Activated CD4-positive, alpha-beta T cell treated with anti-CD3 and anti-CD28 coated beads for 4 hours (primary cell): ENCODE results near the gene RBMS2.
"Not testable (repeated sequence)": the region's sequence is repeated elsewhere in the genome, so short reads cannot be mapped to it uniquely, and the experiment has no call there.

Source experiments
- DNase-seq, 2 donors: peaks; one replicate each; pipeline ENCODE4 v3.0.0-alpha.2; 2020

The RBMS2 gene

GRCh38 chr12:56518570-56518969, 3.0 kb upstream of the RBMS2 start:
- no peak for DNase-seq

- DNase-seq: no peak
These were observed 1.6 kb upstream of the RBMS2 start for GRCh38 chr12:56520048-56520447.

GRCh38 chr12:56520506-56520905, 1.1 kb upstream of the RBMS2 start:
- DNase-seq: no peak

GRCh38 chr12:56521209-56521589, 421 bp upstream of the RBMS2 start:
- no peak for DNase-seq

- no peak for DNase-seq
These were observed 982 bp downstream of the RBMS2 start for GRCh38 chr12:56522411-56523193.

- DNase-seq: no peak
These were observed 7.2 kb downstream of the RBMS2 start for GRCh38 chr12:56528846-56529245.

DNA sequence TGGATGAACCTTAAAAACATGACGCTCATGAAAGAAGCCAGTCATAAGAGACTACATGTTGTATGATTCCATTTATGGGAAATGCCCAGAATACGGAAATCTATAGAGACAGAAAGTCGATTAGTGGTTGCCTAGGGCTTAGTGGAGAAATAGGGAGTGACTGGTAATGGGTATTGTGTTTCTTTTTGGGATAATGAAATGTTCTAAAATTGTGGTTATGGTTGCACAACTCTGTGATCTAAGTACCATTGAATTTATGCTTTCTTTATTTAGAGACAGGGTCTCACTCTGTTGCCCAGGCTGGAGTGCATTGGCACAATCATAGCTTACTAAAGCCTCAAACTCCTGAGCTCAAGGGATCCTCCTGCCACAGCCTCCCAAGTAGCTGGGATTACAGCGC, 8.0 kb downstream of the RBMS2 start:
- DNase-seq: no peak

DNA sequence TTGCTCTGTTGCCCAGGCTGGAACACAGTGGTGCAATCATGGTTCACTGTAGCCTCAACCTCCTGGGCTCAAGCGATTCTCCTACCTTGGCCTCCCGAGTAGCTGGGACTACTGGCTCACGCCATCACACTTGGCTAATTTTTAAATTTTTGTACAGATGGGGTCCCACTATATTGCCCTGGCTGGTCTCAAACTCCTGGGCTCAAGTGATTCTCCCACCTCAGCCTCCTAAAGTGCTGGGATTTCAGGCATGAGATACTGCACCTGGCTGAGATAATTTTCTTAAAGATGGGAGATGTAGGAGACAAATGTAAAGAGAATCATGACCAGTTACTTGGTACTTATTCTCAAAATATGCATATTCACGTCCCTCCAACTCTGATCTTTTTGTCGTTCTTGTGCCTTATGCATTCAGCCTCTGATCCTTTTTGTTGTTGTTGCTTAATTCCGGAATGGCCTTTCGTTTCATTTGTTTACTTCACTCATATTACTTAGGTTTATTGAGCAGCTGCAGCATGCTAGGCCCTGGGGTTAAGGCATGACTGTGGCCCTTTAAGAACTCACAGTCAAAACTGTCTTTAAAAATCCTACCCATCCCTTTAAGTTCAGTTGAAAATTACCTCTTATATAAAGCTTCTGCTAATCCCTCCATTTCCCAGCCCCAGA, 8.9 kb downstream of the RBMS2 start:
- DNase-seq: no peak

DNA sequence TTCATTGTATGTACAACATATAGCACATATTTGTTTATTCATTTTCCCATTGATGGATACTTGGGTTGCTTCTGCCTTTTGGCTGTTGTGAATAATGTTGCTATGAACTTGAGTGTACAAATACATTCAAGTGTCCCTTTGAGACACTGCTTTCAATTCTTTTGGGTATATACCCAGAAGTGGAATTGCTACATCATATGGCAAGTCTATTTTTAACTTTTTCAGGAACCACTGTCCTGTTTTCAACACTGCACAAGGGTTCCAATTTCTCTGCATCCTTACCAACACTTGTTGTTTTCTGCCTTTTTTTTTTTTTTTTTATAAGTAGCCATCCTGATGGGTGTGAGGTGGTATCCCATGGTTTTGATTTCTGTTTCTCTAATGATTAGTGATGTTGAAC, 15.9 kb downstream of the RBMS2 start:
- DNase-seq: no peak

- no peak for DNase-seq
These were observed 20.0 kb downstream of the RBMS2 start for GRCh38 chr12:56541631-56542030.

GRCh38 chr12:56542164-56542563, 20.5 kb downstream of the RBMS2 start:
- no peak for DNase-seq

DNA sequence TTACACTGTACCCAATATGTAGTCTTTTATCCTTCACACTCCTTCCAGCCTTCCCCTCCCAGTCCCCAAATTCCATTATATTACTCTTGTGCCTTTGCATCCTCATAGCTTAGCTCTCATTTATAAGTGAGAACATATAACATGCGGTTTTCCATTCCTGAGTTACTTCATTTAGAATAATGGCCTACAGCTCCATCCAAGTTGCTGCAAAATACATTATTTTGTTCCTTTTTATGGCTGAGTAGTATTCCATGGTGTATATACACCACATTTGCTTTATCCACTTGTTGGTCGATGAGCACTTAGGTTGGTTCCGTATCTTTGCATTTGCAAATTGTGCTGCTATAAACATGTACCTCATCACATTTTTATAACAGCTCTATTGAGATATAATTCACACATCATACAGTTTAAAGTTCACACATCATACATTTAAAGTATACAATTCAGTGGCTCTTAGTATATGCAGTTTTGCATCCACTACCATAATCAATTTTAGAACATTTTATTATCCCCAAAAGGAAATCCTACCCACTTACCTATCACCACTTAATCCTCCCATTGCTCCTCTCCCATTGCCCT, 23.5 kb downstream of the RBMS2 start:
- no peak for DNase-seq

DNA sequence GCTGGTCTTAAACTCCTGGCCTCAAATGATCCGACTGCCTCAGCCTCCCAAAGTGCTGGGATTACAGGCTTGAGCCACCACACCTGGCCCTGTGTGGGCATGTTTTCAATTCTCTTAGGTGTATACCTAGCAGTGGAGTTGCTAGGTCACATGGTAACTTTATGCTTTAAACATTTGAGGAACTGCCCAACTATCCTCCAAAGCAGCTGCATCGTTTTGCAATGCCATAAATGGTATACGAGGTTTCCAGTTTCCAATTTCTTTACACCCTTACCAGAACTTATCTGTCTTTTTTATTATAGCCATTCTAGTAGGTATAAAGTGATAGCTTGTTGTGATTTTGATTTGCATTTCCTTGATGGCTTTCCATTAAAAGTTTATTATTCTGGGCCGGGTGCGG, 25.1 kb downstream of the RBMS2 start:
- DNase-seq: no peak

DNA sequence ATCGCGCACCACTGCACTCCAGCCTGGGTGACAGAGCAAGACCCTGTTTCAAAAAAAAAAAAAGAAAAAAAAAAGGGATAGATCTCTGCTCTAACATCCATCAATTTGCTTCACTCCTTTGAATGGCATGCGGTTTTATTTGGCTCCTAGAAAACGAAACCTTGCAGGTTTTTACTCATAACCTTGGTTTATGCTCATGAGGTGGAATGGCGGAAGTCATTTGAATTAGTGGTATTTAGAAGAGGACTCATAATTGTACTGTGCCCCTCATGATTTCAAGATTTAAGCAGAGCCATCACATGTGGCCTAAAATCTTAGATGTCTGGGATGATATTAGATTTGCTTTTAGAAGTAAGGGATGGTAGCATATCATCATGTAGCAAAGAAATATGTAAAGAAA, 29.4 kb downstream of the RBMS2 start:
- no peak for DNase-seq

GRCh38 chr12:56565510-56566101, 44.0 kb downstream of the RBMS2 start:
- peak; percentile 9 to 21 for DNase-seq

- no peak for DNase-seq
These were observed 46.5 kb downstream of the RBMS2 start for GRCh38 chr12:56568146-56568545.

DNA sequence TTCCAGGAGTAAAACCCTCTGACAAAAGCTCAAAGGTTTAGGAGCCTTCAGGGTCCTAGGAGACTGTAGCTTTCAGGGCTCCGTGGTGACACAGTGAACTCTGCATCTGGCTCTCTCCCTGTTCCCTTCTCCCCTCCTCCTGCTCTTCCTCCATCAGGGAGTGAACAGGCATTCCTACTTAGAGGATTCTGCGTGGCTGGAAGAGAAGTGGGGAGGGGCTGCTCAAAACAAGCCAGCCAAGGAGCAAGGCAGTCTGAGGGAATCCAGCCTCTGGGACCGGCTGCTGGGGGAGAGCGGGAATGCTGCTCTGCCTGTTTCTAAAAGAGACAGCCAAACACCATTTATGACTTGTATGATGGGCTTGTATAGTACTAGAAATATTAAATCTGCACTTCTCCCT, 49.5 kb downstream of the RBMS2 start:
- no peak for DNase-seq

GRCh38 chr12:56572288-56572687, 50.7 kb downstream of the RBMS2 start:
- DNase-seq: no peak

GRCh38 chr12:56574210-56574609, 52.6 kb downstream of the RBMS2 start:
- no peak for DNase-seq

GRCh38 chr12:56577248-56577647, 55.6 kb downstream of the RBMS2 start:
- DNase-seq: not testable (repeated sequence)

DNA sequence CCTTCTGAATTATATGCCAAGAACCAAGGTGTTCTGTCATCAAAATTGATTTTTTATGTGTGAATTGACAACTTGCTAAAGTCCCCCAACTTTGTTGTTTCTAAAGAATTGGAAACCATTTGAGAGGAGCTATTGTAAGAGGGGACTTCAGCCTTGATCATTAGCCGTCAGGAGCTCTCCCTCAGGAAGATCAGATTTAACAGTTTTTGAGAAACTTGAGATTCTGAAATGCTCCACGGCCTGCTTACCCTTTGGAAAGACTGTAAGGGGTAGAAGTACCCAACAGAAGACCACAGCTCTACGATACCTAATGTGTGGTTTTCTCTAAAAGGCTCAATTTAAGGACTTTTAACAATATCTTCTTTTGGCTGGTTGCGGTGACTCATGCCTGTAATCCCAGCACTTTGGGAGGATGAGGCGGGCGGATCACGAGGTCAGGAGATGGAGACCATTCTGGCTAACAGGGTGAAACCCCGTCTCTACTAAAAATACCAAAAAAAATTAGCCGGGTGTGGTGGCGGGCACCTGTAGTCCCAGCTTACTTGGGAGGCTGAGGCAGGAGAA, 57.4 kb downstream of the RBMS2 start:
- no peak for DNase-seq

DNA sequence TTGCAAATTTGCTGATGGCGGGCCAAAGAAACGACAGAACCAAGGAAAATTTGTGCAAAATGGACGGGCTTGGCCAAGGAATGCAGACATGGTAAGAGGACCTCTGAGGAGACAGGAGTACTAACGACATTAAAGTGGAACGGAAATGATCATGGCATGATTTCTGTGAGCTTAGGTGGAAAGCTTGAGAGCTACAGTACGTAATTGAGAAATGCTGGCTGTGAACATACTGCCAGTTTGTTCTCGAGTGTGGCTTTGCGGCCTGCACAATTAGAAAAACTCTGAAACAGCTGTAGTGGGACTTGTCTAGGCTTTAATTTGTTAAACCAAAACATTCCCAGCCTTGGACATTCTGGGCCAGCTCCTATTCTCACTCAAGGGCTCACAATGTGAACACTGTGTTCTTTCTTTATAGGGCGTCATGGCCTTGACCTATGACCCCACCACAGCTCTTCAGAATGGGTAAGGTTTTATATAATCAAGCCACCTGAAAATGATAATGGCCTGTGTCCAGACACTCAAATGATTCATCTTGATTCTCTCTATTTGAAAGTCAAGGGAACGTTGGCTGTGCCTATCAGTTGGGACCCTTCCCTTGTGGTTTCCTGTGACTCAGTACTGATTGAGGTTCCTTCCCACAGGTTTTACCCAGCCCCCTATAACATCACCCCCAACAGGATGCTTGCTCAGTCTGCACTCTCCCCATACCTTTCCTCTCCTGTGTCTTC, 60.0 kb downstream of the RBMS2 start:
- DNase-seq: peak; percentile 10 to 22

GRCh38 chr12:56585098-56585497, 63.5 kb downstream of the RBMS2 start:
- DNase-seq: no peak
